Loucy (cell line): ENCODE data around the gene DNAH1.

Source experiments
- CTCF ChIP-seq: fragments of 200-600 bp; sonication (generic); conservative IDR thresholded peaks from 2 replicates; pipeline ENCODE4 v1.5.1; 2014; ENCODE audit warnings: mild to moderate bottlenecking, antibody characterized with exemption, low read length
- EZH2phosphoT487 ChIP-seq: fragments of 200-600 bp; IDR thresholded peaks from 2 replicates; pipeline ENCODE4 v1.6.1; 2018; ENCODE audit warnings: antibody characterized with exemption, mild to moderate bottlenecking, moderate library complexity, borderline replicate concordance

GRCh38 chr3:52438579-52439425 is 122.7 kb downstream of the DNAH1 start:
- TF ChIP-seq EZH2phosphoT487 (no peak), CTCF (no peak)
